Middle frontal gyrus (tissue), 1 donor: ENCODE measurements around the gene RSAD2.

Source experiments
- DNase-seq: peaks from one replicate; pipeline ENCODE4 v3.0.0-alpha.2; 2015; ENCODE audit warnings: low spot score; ENCODE audit errors: extremely low spot score

The RSAD2 gene

DNA sequence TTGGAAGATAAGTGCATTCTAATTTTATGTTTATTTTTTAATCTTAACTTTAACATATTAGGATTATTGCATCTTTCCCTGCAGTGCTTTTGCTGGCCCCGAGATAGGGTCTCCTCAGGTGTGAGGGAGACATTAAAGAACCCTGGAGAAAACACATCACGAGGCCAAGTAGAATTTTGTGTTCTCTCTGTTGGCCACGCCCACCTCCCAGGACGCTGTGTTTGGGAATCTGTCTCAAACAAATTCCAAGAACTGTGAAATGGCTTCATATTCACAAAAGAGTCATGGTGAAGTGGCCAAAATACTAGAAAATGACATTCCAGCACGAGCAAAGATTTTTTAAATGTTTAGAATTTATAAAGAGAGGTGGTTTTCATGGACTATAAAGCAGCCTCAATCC is 67.0 kb downstream of the RSAD2 start:
- no peak for DNase-seq

DNA sequence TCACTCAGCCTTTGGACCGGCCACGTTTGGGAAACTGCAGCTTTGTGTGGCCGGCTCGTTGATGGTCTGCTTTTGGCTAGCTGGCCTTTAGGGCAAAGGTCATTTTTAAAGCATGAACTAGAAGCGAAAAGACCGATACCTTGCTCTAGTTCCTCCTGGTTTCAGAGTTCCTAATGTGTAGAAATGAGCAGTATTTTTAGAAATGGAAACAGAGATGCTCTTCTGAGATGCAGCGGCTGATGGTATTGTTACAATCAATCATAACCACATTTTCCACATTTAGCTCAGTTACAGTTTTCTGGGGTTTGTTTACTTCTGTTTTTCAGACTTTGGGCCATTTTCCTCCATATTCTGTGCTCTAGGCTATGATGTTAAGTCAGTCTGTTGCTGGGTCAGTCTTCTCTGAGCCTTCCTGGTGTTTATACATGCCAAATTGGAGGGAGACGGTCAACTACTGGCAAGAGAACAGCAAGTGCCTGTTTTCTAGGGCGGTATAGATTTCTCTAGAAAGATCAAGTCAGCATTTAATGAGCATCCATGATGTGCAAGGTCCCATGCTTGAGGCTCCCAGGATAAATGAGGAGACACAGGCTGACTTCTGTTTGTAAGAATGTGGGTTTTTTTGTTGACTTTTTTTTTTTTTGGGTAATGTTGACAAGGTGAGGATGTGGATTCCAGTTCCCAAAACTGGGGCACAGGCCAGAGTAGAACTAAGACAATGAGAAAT is 67.7 kb downstream of the RSAD2 start:
- no peak for DNase-seq

DNA sequence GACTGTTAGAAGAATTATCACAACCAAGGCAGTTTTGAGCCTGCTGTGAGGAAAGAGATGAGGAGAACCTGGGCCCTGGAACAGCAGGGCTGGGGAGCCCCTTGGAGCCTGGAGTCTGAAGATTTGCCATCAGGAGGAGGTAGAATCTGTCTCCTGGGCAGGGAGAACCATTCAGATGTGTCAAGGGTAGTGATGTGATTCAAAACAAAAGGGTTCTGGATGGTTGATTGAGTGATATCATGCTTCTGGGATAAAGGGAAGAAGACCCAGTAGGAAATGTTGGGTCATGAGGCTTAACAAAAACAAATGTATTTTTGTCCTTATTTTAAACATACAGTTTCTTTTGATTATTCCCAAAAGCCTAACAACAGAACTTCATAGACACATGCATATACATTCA is 68.2 kb downstream of the RSAD2 start:
- DNase-seq = no peak

DNA sequence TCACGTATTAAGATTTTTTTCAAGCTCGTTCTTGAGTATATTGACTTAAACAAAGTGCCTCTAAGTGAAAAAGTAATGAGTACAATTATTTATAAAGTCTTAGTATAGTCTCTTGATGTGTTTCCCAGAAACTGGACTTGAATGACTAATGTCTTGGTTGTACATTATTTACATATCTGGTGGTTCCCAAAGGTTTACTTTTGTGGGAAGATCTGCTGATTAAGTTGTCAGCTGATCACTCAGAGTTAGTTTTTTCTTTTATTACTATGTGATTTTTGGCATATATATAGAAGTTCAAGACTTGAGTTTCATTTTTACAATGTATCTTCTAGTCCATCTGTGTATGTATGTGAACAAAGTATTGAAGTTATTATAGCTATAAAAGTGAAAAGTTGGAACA is 69.1 kb downstream of the RSAD2 start:
- DNase-seq = no peak
